Common myeloid progenitor, CD34-positive (primary cell): ENCODE results near the gene AFF3.

Experiments used
- CTCF ChIA-PET: fragments of 350-600 bp; sonication (Branson Sonifier 250); formaldehyde crosslinking; loops from one replicate; lab custom pipeline; 2021; ENCODE audit warnings: antibody characterized with exemption; lab: Charles Lee
- POLR2A ChIA-PET: fragments of 350-600 bp; sonication (Branson Sonifier 250); formaldehyde crosslinking; loops from one replicate; lab custom pipeline; 2021; ENCODE audit warnings: antibody characterized with exemption; lab: Charles Lee
- DNase-seq, 3 donors: peaks; one replicate each; pipeline versions ENCODE4 v3.0.0 to v3.0.0-alpha.2; 2013
- H3K27ac ChIP-seq, 2 experiments: 1 replicate in 1 of 2; 2 replicates in 1 of 2; pipeline ENCODE4 v1.7.0; 2013; ENCODE audit warnings: inconsistent platforms in 2 of 2, low read length in 2 of 2, mild to moderate bottlenecking in 2 of 2, low read depth in 1 of 2, moderate library complexity in 1 of 2; ENCODE audit not compliant: severe bottlenecking in 2 of 2, insufficient read depth in 1 of 2, poor library complexity in 1 of 2
- H3K27me3 ChIP-seq, 5 experiments: replicated peaks in 2 of 5; 1 replicate in 3 of 5; 2 replicates in 2 of 5; pipeline versions ENCODE4 v1.6.1 to v1.7.0; 2013; ENCODE audit warnings: low read length in 4 of 5, mild to moderate bottlenecking in 2 of 5, moderate library complexity in 2 of 5, inconsistent platforms in 1 of 5; ENCODE audit not compliant: insufficient read depth in 5 of 5, control insufficient read depth in 4 of 5
- H3K36me3 ChIP-seq, 4 experiments: 1 replicate in 2 of 4; 2 replicates in 2 of 4; pipeline versions ENCODE4 v1.6.1 to v1.7.0; 2013; ENCODE audit warnings: low read length in 3 of 4, control low read depth in 1 of 4, mild to moderate bottlenecking in 1 of 4; ENCODE audit not compliant: control insufficient read depth in 4 of 4, insufficient read depth in 4 of 4
- H3K4me1 ChIP-seq, 4 experiments: 1 replicate in 3 of 4; 2 replicates in 1 of 4; pipeline versions ENCODE4 v1.6.1 to v1.7.1; 2013; ENCODE audit warnings: low read length in 3 of 4, mild to moderate bottlenecking in 3 of 4, control low read depth in 1 of 4, inconsistent platforms in 1 of 4, moderate library complexity in 1 of 4; ENCODE audit not compliant: control insufficient read depth in 4 of 4, insufficient read depth in 4 of 4; ENCODE audit errors: control extremely low read depth in 1 of 4
- H3K4me3 ChIP-seq, 7 experiments: 1 replicate in 4 of 7; 2 replicates in 3 of 7; pipeline versions ENCODE4 v1.5.1 to v1.7.0; 2013; ENCODE audit warnings: mild to moderate bottlenecking in 7 of 7, low read length in 6 of 7, moderate library complexity in 6 of 7, inconsistent platforms in 2 of 7, low read depth in 2 of 7, control low read depth in 1 of 7; ENCODE audit not compliant: insufficient read depth in 4 of 7, control insufficient read depth in 1 of 7; ENCODE audit errors: extremely low read depth in 1 of 7
- H3K9me3 ChIP-seq, 5 experiments: 1 replicate in 4 of 5; 2 replicates in 1 of 5; pipeline versions ENCODE4 v1.6.1 to v1.7.1; 2013; ENCODE audit warnings: low read length in 4 of 5, mild to moderate bottlenecking in 2 of 5, inconsistent platforms in 1 of 5, low read depth in 1 of 5, moderate library complexity in 1 of 5; ENCODE audit not compliant: control insufficient read depth in 4 of 5, insufficient read depth in 2 of 5; ENCODE audit errors: control extremely low read depth in 1 of 5
- WGBS: methylation state at CpG from one replicate; pipeline ENCODE4 v1.1.5; 2013; ENCODE audit not compliant: insufficient coverage; 5-methylcytosine and 5-hydroxymethylcytosine counted together

AFF3 gene

GRCh38 chr2:100013892-100014677 is 128.3 kb downstream of the AFF3 start:
- DNase-seq = no peak
- H3K27ac ChIP-seq = no peak overlapping the region
- WGBS = 100% methylated on average over 2 of the region's 5 CpGs

DNA sequence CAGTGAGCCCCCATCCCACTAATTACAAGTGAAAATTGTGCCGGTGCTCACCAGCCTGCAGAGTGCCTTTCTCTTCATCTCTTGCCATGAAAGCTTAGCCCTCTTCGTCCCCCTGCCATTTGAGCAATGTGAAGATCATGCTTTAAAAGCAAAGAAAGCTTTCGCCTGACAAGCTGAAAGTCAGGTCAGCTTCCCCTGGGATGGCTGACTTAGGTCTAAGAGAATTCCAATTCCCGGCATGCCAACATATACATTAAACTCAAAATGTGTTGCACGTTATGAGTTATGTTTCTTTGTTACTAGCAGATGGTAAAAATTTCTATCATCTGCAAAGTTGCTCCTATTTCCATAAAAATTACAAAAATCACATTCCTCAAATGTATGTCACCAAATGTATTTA is 129.8 kb downstream of the AFF3 start:
- peaks cover 0 to 24% (median 0%) of the 10 kb centered on the region in 4 experiments for H3K36me3 ChIP-seq
- no peaks in the 10 kb centered on the region for H3K9me3 ChIP-seq
- no peak overlapping the region for H3K27ac ChIP-seq
- CTCF ChIA-PET = interaction anchor here (0.6 to 1.9 kb wide), 3 partner anchors 9 to 250 kb away, joined by 3 to 4 read pairs (median 3); no protein-coding TSS in a partner anchor
- H3K4me1 ChIP-seq = peaks cover 0 to 12% (median 10%) of the 10 kb centered on the region in 4 experiments
- WGBS = 95% methylated on average over 2 of the region's 5 CpGs
- no peak overlapping the region for H3K4me3 ChIP-seq
- H3K27me3 ChIP-seq = no peaks in the 10 kb centered on the region
- DNase-seq = no peak
- POLR2A ChIA-PET = no interaction called here

More at GRCh38 chr2:100013892-100014677, 128.3 kb downstream of the AFF3 start:
- peaks cover 0 to 18% (median 0%) of the 10 kb centered on the region in 4 experiments for H3K36me3 ChIP-seq
- H3K4me1 ChIP-seq = peaks cover 0 to 9% (median 9%) of the 10 kb centered on the region in 4 experiments
- no peak overlapping the region for H3K4me3 ChIP-seq
- no peaks in the 10 kb centered on the region for H3K9me3 ChIP-seq
- ChIA-PET CTCF (no interaction called here), POLR2A (no interaction called here)
- no peaks in the 10 kb centered on the region for H3K27me3 ChIP-seq

- POLR2A ChIA-PET = no interaction called here
- CTCF ChIA-PET = no interaction called here
- Histone ChIP-seq H3K27ac (no peak overlapping the region), H3K27me3 (no peaks in the 10 kb centered on the region), H3K4me1 (peaks cover 0 to 12% (median 10%) of the 10 kb centered on the region in 4 experiments), H3K4me3 (no peak overlapping the region), H3K9me3 (no peaks in the 10 kb centered on the region), H3K36me3 (peaks cover 0 to 28% (median 8%) of the 10 kb centered on the region in 4 experiments)
- 100% methylated on average over 5 of the region's 5 CpGs for WGBS
- DNase-seq = no peak
Observed at GRCh38 chr2:100011272-100011731, 131.1 kb downstream of the AFF3 start.

DNA sequence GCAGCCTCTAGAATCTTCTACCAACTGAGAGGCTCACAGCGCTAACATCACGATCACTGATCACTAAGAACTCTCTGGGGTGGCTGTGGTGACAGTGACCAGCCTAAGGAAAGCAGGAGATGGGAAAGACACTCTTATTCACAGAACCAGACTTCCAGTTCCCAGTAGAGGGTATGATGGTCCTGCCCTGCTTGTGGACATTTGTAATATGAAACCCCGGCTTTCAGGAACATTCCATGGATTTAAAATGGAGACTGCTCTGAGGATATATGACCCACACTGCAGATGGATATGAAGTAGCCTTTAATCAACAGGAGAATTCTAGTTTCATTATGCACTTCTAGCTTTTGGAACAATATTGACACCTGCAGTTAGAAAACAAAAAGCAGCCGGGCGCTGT is 131.8 kb downstream of the AFF3 start:
- POLR2A ChIA-PET = no interaction called here
- H3K4me3 ChIP-seq = no peak overlapping the region
- CTCF ChIA-PET = interaction anchor here (0.6 to 1.0 kb wide), 2 partner anchors 46 to 388 kb away, joined by 3 read pairs; no protein-coding TSS in a partner anchor
- no peak overlapping the region for H3K27ac ChIP-seq
- H3K27me3 ChIP-seq = no peaks in the 10 kb centered on the region
- DNase-seq = no peak
- H3K36me3 ChIP-seq = peaks cover 0 to 22% (median 9%) of the 10 kb centered on the region in 4 experiments
- 95% methylated on average over 3 of the region's 5 CpGs for WGBS
- H3K9me3 ChIP-seq = no peaks in the 10 kb centered on the region
- H3K4me1 ChIP-seq = peaks cover 0 to 12% (median 10%) of the 10 kb centered on the region in 4 experiments

- CTCF ChIA-PET = interaction anchor here (0.8 to 1.0 kb wide), 2 partner anchors 10 to 47 kb away, joined by 3 read pairs; no protein-coding TSS in a partner anchor
- H3K9me3 ChIP-seq = no peaks in the 10 kb centered on the region
- H3K36me3 ChIP-seq = peaks cover 0 to 22% (median 9%) of the 10 kb centered on the region in 4 experiments
- no peaks in the 10 kb centered on the region for H3K27me3 ChIP-seq
- H3K4me3 ChIP-seq = peak overlapping the region in 1 of 7 experiments; percentile 7
- no peak for DNase-seq
- H3K4me1 ChIP-seq = peaks cover 0 to 12% (median 10%) of the 10 kb centered on the region in 4 experiments
- POLR2A ChIA-PET = no interaction called here
- no peak overlapping the region for H3K27ac ChIP-seq
- 100% methylated on average over 2 of the region's 6 CpGs for WGBS
Observed at GRCh38 chr2:100009743-100010142, 132.6 kb downstream of the AFF3 start.

- Histone ChIP-seq H3K9me3 (no peaks in the 10 kb centered on the region), H3K27me3 (no peaks in the 10 kb centered on the region), H3K36me3 (peaks cover 0 to 22% (median 9%) of the 10 kb centered on the region in 4 experiments), H3K4me3 (peak overlapping the region in 2 of 7 experiments; percentile 19 to 38), H3K27ac (no peak overlapping the region), H3K4me1 (peaks cover 0 to 12% (median 10%) of the 10 kb centered on the region in 4 experiments)
- POLR2A ChIA-PET = no interaction called here
- WGBS = 71% methylated on average over 1 of the region's 2 CpGs
- CTCF ChIA-PET = interaction anchor here (1.0 kb wide), 1 partner anchor 188 kb away, joined by 3 read pairs; no protein-coding TSS in a partner anchor
- peak in 2 of 3 donors; percentile 30 to 40 for DNase-seq
Observed at GRCh38 chr2:100008956-100009355, 133.4 kb downstream of the AFF3 start.

DNA sequence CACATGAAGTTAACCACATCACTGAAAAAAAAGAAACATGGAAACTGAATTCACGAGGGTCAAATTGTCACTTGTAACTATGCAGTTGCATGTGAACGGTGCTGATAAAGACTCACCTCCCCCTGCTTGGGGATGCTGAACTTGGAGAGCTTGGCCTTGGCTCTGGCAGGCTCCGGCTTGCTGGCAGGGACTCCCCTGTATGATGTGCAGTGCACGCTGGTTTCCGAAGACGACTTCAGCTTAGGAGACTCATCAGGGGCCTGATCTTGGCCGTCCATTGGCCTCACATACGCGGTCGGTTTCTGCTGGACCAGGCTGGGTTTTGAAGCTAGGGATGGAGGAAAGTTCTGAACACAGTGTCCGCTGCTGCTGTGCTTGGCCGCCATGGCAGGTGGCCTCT is 135.9 kb downstream of the AFF3 start:
- POLR2A ChIA-PET = no interaction called here

More for the DNA sequence above, 135.9 kb downstream of the AFF3 start:
- H3K4me1 ChIP-seq = peaks cover 0 to 12% (median 10%) of the 10 kb centered on the region in 4 experiments
- no peak for DNase-seq
- H3K4me3 ChIP-seq = no peak overlapping the region
- WGBS = 100% methylated on average over 7 of the region's 12 CpGs
- H3K9me3 ChIP-seq = no peaks in the 10 kb centered on the region
- no peaks in the 10 kb centered on the region for H3K27me3 ChIP-seq
- CTCF ChIA-PET = no interaction called here
- no peak overlapping the region for H3K27ac ChIP-seq
- H3K36me3 ChIP-seq = peaks cover 0 to 31% (median 16%) of the 10 kb centered on the region in 4 experiments
